IPS-20b (cell line): ENCODE measurements around the gene HOXD10.

Experiments
- H3K27ac ChIP-seq: one replicate; pipeline ENCODE4 v1.5.1; 2013; ENCODE audit warnings: low read length
- H3K27me3 ChIP-seq: 2 replicates; pipeline ENCODE4 v1.6.1; 2013; ENCODE audit warnings: mild to moderate bottlenecking, low read length, inconsistent platforms; ENCODE audit not compliant: insufficient read depth
- H3K36me3 ChIP-seq: 2 replicates; pipeline ENCODE4 v1.6.1; 2013; ENCODE audit warnings: low read depth, mild to moderate bottlenecking, inconsistent platforms, low read length, moderate library complexity; ENCODE audit not compliant: insufficient read depth
- H3K4me1 ChIP-seq: 2 replicates; pipeline ENCODE4 v1.6.1; 2013; ENCODE audit warnings: mild to moderate bottlenecking, control low read depth, inconsistent platforms, low read length, moderate library complexity; ENCODE audit not compliant: insufficient read depth
- H3K4me3 ChIP-seq: 2 replicates; pipeline ENCODE4 v1.5.1; 2013; ENCODE audit warnings: mild to moderate bottlenecking, low read length, inconsistent platforms
- H3K9ac ChIP-seq: 2 replicates; pipeline ENCODE4 v1.6.1; 2013; ENCODE audit warnings: low read depth, mild to moderate bottlenecking, inconsistent platforms, low read length, moderate library complexity
- H3K9me3 ChIP-seq: 2 replicates; pipeline ENCODE4 v1.6.1; 2013; ENCODE audit warnings: mild to moderate bottlenecking, low read depth, low read length, inconsistent platforms; ENCODE audit not compliant: insufficient read depth

Gene HOXD10

GRCh38 chr2:176163672-176164056 lies 47.1 kb downstream of the HOXD10 start:
- Histone ChIP-seq H3K4me3 (no peak overlapping the region), H3K9ac (no peak overlapping the region), H3K27ac (no peak overlapping the region), H3K9me3 (peaks cover 10% of the 10 kb centered on the region; the same call in 1 of the 2 replicates), H3K27me3 (peaks cover 100% of the 10 kb centered on the region), H3K36me3 (no peaks in the 10 kb centered on the region), H3K4me1 (no peaks in the 10 kb centered on the region)

- Histone ChIP-seq H3K27me3 (peaks cover 100% of the 10 kb centered on the region), H3K4me3 (no peak overlapping the region), H3K4me1 (no peaks in the 10 kb centered on the region), H3K9ac (no peak overlapping the region), H3K36me3 (no peaks in the 10 kb centered on the region), H3K27ac (no peak overlapping the region), H3K9me3 (peaks cover 10% of the 10 kb centered on the region; the same call in 1 of the 2 replicates)
Measured at GRCh38 chr2:176164201-176164600, 47.6 kb downstream of the HOXD10 start.

DNA sequence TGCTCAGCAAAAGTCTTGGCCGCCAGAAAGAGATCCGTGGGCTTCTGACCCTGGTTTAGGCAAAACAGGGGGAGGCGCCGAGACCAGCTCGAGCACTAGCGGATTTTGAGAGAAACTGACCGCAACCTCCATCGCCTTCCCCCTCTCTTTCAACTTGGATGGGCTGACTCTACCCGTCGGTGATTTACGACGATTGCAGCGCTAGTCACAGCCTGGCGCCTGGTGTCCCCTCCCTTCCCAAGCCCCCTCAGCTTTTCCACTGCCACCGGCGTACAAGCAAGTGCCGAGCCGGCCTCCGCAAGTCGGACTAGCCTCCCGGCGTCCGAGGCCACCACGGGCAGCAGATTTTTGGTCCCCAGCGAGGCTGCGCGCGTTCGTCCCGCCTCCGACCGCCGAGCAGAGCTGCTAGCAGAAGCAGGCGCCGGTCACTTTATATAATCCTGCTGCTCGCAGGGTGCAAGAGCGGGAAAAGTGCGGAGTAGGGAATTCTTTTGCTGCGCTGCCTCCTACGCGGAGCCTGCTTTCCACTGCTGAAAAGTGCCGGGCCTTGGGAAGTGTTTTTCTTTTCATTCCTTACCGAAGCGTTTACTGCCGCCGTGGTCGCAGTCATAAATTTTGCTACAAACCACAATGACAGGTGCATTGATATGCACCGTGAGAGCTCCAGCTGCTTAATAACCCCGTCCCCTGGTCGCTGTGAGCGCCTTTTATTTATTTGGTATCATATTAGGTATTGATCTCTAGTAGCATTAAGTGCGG lies 48.2 kb downstream of the HOXD10 start:
- H3K9me3 ChIP-seq: peaks cover 10% of the 10 kb centered on the region; the same call in 1 of the 2 replicates
- H3K4me1 ChIP-seq: no peaks in the 10 kb centered on the region
- H3K36me3 ChIP-seq: no peaks in the 10 kb centered on the region
- H3K4me3 ChIP-seq: no peak overlapping the region
- peaks cover 100% of the 10 kb centered on the region for H3K27me3 ChIP-seq
- no peak overlapping the region for H3K9ac ChIP-seq
- no peak overlapping the region for H3K27ac ChIP-seq

DNA sequence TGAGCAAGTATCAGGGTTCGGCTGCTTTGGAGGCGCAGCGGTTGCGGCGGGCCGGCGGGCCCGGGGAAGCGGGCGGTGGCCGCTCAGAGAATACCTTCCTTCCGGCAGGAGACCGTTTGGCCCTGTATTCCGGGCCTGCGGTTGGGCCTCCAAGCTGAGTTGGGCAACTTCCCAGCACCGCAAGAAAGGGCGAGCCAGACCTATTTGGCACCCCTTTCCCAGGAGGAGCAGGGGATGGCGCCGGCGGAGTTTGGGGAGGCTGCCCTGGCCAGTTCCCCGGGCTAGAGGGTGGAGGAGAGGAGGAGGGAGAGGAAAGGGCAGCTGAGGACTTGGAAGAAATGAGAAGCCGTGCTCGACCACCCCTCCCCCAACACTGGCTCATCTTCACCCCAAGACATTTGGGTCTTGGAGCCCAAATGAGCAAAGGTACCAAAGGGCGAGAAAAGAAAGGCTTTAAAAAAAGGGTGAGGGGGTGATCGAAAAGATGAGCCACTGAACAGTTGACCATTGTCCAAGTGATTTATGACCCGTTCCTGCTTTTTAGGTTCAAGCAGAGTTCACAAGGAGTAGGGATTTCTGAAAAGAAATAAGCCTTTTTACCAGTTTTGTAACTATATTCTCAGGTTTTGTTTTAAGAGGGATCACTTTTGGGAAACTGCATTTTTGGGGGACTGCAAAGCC lies 48.9 kb downstream of the HOXD10 start:
- Histone ChIP-seq H3K27ac (no peak overlapping the region), H3K9ac (no peak overlapping the region), H3K9me3 (peaks cover 10% of the 10 kb centered on the region; the same call in 1 of the 2 replicates), H3K36me3 (no peaks in the 10 kb centered on the region), H3K27me3 (peaks cover 100% of the 10 kb centered on the region), H3K4me3 (no peak overlapping the region), H3K4me1 (no peaks in the 10 kb centered on the region)

GRCh38 chr2:176166272-176166671 lies 49.7 kb downstream of the HOXD10 start:
- H3K9me3 ChIP-seq: peaks cover 10% of the 10 kb centered on the region; the same call in 1 of the 2 replicates
- peaks cover 100% of the 10 kb centered on the region for H3K27me3 ChIP-seq
- no peak overlapping the region for H3K27ac ChIP-seq

GRCh38 chr2:176167398-176167797 lies 50.8 kb downstream of the HOXD10 start:
- Histone ChIP-seq H3K36me3 (no peaks in the 10 kb centered on the region), H3K9ac (no peak overlapping the region), H3K9me3 (peaks cover 4% of the 10 kb centered on the region; the same call in 1 of the 2 replicates), H3K4me3 (no peak overlapping the region), H3K4me1 (no peaks in the 10 kb centered on the region), H3K27ac (no peak overlapping the region), H3K27me3 (peaks cover 100% of the 10 kb centered on the region)

More at GRCh38 chr2:176166272-176166671, 49.7 kb downstream of the HOXD10 start:
- no peak overlapping the region for H3K9ac ChIP-seq
- no peaks in the 10 kb centered on the region for H3K4me1 ChIP-seq
- H3K36me3 ChIP-seq: no peaks in the 10 kb centered on the region
- H3K4me3 ChIP-seq: no peak overlapping the region

DNA sequence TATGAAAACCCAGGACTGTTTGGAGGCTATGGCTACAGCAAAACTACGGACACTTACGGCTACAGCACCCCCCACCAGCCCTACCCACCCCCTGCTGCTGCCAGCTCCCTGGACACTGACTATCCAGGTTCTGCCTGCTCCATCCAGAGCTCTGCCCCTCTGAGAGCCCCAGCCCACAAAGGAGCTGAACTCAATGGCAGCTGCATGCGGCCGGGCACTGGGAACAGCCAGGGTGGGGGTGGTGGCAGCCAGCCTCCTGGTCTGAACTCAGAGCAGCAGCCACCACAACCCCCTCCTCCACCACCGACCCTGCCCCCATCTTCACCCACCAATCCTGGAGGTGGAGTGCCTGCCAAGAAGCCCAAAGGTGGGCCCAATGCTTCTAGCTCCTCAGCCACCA lies 52.6 kb downstream of the HOXD10 start:
- no peak overlapping the region for H3K27ac ChIP-seq
- H3K4me1 ChIP-seq: peaks cover under 1% of the 10 kb centered on the region; the same call in 1 of the 2 replicates
- peaks cover 3% of the 10 kb centered on the region; the same call in 1 of the 2 replicates for H3K9me3 ChIP-seq
- no peaks in the 10 kb centered on the region for H3K36me3 ChIP-seq
- peaks cover 100% of the 10 kb centered on the region for H3K27me3 ChIP-seq
- H3K9ac ChIP-seq: no peak overlapping the region
- H3K4me3 ChIP-seq: no peak overlapping the region
